Astrocyte of the hippocampus (primary cell): ENCODE data around the gene FRMD4B.
"Not testable (repeated sequence)": the region's sequence is repeated elsewhere in the genome, so short reads cannot be mapped to it uniquely, and the experiment has no call there.

Source experiments
- DNase-seq: peaks from one replicate; pipeline ENCODE4 v3.0.0; 2011; ENCODE audit warnings: low read depth, low spot score

Gene FRMD4B

GRCh38 chr3:69246612-69247011 is 139.3 kb downstream of the FRMD4B start:
- DNase-seq: no peak

GRCh38 chr3:69244039-69244438 is 141.8 kb downstream of the FRMD4B start:
- no peak for DNase-seq

- DNase-seq: no peak
Observed at GRCh38 chr3:69241769-69242168, 144.1 kb downstream of the FRMD4B start.

GRCh38 chr3:69240651-69241568 is 145.0 kb downstream of the FRMD4B start:
- peak; percentile 71 for DNase-seq

- no peak for DNase-seq
Observed at GRCh38 chr3:69239063-69239462, 146.8 kb downstream of the FRMD4B start.

- no peak for DNase-seq
Observed at GRCh38 chr3:69236812-69237707, 148.8 kb downstream of the FRMD4B start.

- DNase-seq: no peak
Observed at GRCh38 chr3:69235882-69236281, 150.0 kb downstream of the FRMD4B start.

- not testable (repeated sequence) for DNase-seq
Observed at GRCh38 chr3:69235227-69235626, 150.7 kb downstream of the FRMD4B start.

GRCh38 chr3:69232482-69232881 is 153.4 kb downstream of the FRMD4B start:
- DNase-seq: no peak

- DNase-seq: peak; percentile 60
Observed at GRCh38 chr3:69231929-69232440, 153.9 kb downstream of the FRMD4B start.

- DNase-seq: no peak
Observed at GRCh38 chr3:69226071-69226470, 159.8 kb downstream of the FRMD4B start.

GRCh38 chr3:69219101-69219708 is 166.7 kb downstream of the FRMD4B start:
- no peak for DNase-seq

- DNase-seq: no peak
Observed at GRCh38 chr3:69218079-69218478, 167.8 kb downstream of the FRMD4B start.

GRCh38 chr3:69216981-69217380 is 168.9 kb downstream of the FRMD4B start:
- DNase-seq: no peak

- DNase-seq: no peak
Observed at GRCh38 chr3:69214241-69214640, 171.6 kb downstream of the FRMD4B start.

GRCh38 chr3:69212411-69213160 is 173.3 kb downstream of the FRMD4B start:
- peak; percentile 49 for DNase-seq

GRCh38 chr3:69210068-69210730 is 175.7 kb downstream of the FRMD4B start:
- DNase-seq: no peak

GRCh38 chr3:69209413-69209812 is 176.5 kb downstream of the FRMD4B start:
- no peak for DNase-seq

- DNase-seq: no peak
Observed at GRCh38 chr3:69207031-69207430, 178.9 kb downstream of the FRMD4B start.

- no peak for DNase-seq
Observed at GRCh38 chr3:69205385-69205784, 180.5 kb downstream of the FRMD4B start.
